Hematopoietic multipotent progenitor cell treated with erythropoietin and hydrocortisone succinate and interleukin-3 and kit ligand, for 15 days (in vitro differentiated cells): ENCODE data around the gene TGFB1I1.

ENCODE experiments used
- DNase-seq: peaks from one replicate; pipeline ENCODE4 v3.0.0-alpha.2; 2015; ENCODE audit warnings: low spot score

The TGFB1I1 gene

GRCh38 chr16:31452631-31453106 lies 19.3 kb upstream of the TGFB1I1 start:
- DNase-seq, result peak; percentile 26

- DNase-seq, result peak; percentile 78
Measured at GRCh38 chr16:31453255-31454204, 18.4 kb upstream of the TGFB1I1 start.

- DNase-seq, result peak; percentile 43
Measured at GRCh38 chr16:31455601-31456314, 16.2 kb upstream of the TGFB1I1 start.

- no peak for DNase-seq
Measured at GRCh38 chr16:31456988-31457360, 15.0 kb upstream of the TGFB1I1 start.

- DNase-seq, result peak; percentile 58
Measured at GRCh38 chr16:31458073-31458843, 13.7 kb upstream of the TGFB1I1 start.

- peak; percentile 97 for DNase-seq
Measured at GRCh38 chr16:31458844-31459686, 12.9 kb upstream of the TGFB1I1 start, which contains the start of gene ARMC5. Gene ARMC5, plus strand, starts transcription at chr16:31459501. Its CDS starts 24 bp downstream, at chr16:31459525.

GRCh38 chr16:31459687-31460581 lies 12.0 kb upstream of the TGFB1I1 start:
- DNase-seq, result peak; percentile 100

GRCh38 chr16:31460582-31461002 lies 11.4 kb upstream of the TGFB1I1 start:
- DNase-seq, result peak; percentile 73

- no peak for DNase-seq
Measured at GRCh38 chr16:31461201-31461920, 10.6 kb upstream of the TGFB1I1 start.

GRCh38 chr16:31461921-31462804 lies 9.8 kb upstream of the TGFB1I1 start:
- DNase-seq, result no peak

- no peak for DNase-seq
Measured at GRCh38 chr16:31464348-31464769, 7.6 kb upstream of the TGFB1I1 start.

- DNase-seq, result no peak
Measured at GRCh38 chr16:31464781-31465260, 7.1 kb upstream of the TGFB1I1 start.

GRCh38 chr16:31465788-31466370 lies 6.1 kb upstream of the TGFB1I1 start:
- DNase-seq, result no peak

GRCh38 chr16:31466381-31466841 lies 5.5 kb upstream of the TGFB1I1 start:
- no peak for DNase-seq

GRCh38 chr16:31467151-31467773 lies 4.7 kb upstream of the TGFB1I1 start:
- no peak for DNase-seq

GRCh38 chr16:31467858-31468257 lies 4.1 kb upstream of the TGFB1I1 start:
- no peak for DNase-seq

GRCh38 chr16:31470615-31471014 lies 1.3 kb upstream of the TGFB1I1 start:
- DNase-seq, result no peak
